Natural killer cell (primary cell): ENCODE data around the gene FAM83E. TPM values are rescaled to one million over a fixed set of nuclear protein-coding genes. Genes with fewer than 3 reads are reported as not detected.

Source experiments
- ATAC-seq, 3 donors: fragments of 150-1000 bp in 2 of 3; fragments of 200-7000 bp in 1 of 3; cut with Tn5 transposase; 1 replicate in 1 of 3; 2 replicates in 2 of 3; pipeline ENCODE4 v1.10.0; 2021; ENCODE audit warnings: mild to moderate bottlenecking in 2 of 3, moderate library complexity in 2 of 3
- DNase-seq, 2 donors: peaks; one replicate each; pipeline versions ENCODE4 v3.0.0 to v3.0.0-alpha.2; 2013 to 2021; ENCODE audit warnings: mixed read lengths in 1 of 2
- H3K27ac ChIP-seq: one replicate; pipeline ENCODE4 v1.5.1; 2013; ENCODE audit warnings: mild to moderate bottlenecking, low read length
- H3K27me3 ChIP-seq: one replicate; pipeline ENCODE4 v1.6.1; 2013; ENCODE audit warnings: low read length; ENCODE audit not compliant: control insufficient read depth, insufficient read depth
- H3K36me3 ChIP-seq: one replicate; pipeline ENCODE4 v1.6.1; 2013; ENCODE audit warnings: low read length; ENCODE audit not compliant: control insufficient read depth, insufficient read depth
- H3K4me1 ChIP-seq: one replicate; pipeline ENCODE4 v1.6.1; 2013; ENCODE audit warnings: low read length; ENCODE audit not compliant: control insufficient read depth, insufficient read depth
- H3K4me3 ChIP-seq: one replicate; pipeline ENCODE4 v1.5.1; 2013; ENCODE audit warnings: low read length
- H3K9me3 ChIP-seq: one replicate; pipeline ENCODE4 v1.6.1; 2013; ENCODE audit warnings: low read length; ENCODE audit not compliant: control insufficient read depth, insufficient read depth
- H3K27ac Mint-ChIP-seq, 2 donors: one replicate each; pipeline ENCODE4 v1.8.0; 2022; ENCODE audit warnings: mild to moderate bottlenecking in 2 of 2, mixed read lengths in 2 of 2, moderate library complexity in 1 of 2
- H3K27me3 Mint-ChIP-seq, 2 donors: one replicate each; pipeline ENCODE4 v1.8.0; 2022; ENCODE audit warnings: low read depth in 2 of 2, mixed read lengths in 2 of 2
- H3K36me3 Mint-ChIP-seq: one replicate; pipeline ENCODE4 v1.8.0; 2022; ENCODE audit warnings: mixed read lengths
- H3K4me1 Mint-ChIP-seq, 2 donors: one replicate each; pipeline ENCODE4 v1.8.0; 2022; ENCODE audit warnings: mixed read lengths in 2 of 2
- H3K4me3 Mint-ChIP-seq: one replicate; pipeline ENCODE4 v1.8.0; 2022; ENCODE audit warnings: mild to moderate bottlenecking, moderate library complexity, mixed read lengths
- H3K9me3 Mint-ChIP-seq, 2 donors: one replicate each; pipeline ENCODE4 v1.8.0; 2022; ENCODE audit warnings: mixed read lengths in 2 of 2
- CTCF ChIP-seq: fragments of 200-600 bp; IDR thresholded peaks from one replicate; pipeline ENCODE4 v1.8.0; 2022; ENCODE audit warnings: antibody characterized with exemption
- WGBS: methylation state at CpG from one replicate; pipeline ENCODE4 v1.1.7; 2013; ENCODE audit warnings: missing lambda C conversion rate; ENCODE audit not compliant: insufficient coverage; 5-methylcytosine and 5-hydroxymethylcytosine counted together
- intact Hi-C: fragments of 100-400 bp; cut with micrococcal nuclease; formaldehyde crosslinking; loops from one replicate; pipeline ENCODE4 v1.14.2; 2022
- total RNA-seq, 4 donors: library from RNA; stranded (reverse); fragments of 120-200 nt in 1 of 4; gene quantifications; one replicate each; pipeline versions ENCODE4 v1.2.3 to v1.2.4, GENCODE V29; 2013 to 2022

Gene FAM83E
- total RNA-seq, 3 donors from 2014 or later (not counting 1 experiment from before 2014, with no cell fraction given) = 0.70 to 1.3 (median 1.1) TPM

- intact Hi-C loops = no loop called here
- 84% methylated on average over 8 of the region's 9 CpGs for WGBS
- no peak overlapping the region for H3K4me3 ChIP-seq
- no peaks in the 10 kb centered on the region for H3K9me3 Mint-ChIP-seq
- H3K27me3 Mint-ChIP-seq = peaks cover 0 to 3% of the 10 kb centered on the region in 2 donors
- no peak overlapping the region for H3K27ac ChIP-seq
- no peaks in the 10 kb centered on the region for H3K9me3 ChIP-seq
- H3K36me3 ChIP-seq = no peaks in the 10 kb centered on the region
- DNase-seq = no peak
- no peak overlapping the region for H3K4me3 Mint-ChIP-seq
- TF ChIP-seq CTCF = no peak
- no peak for ATAC-seq
- H3K4me1 Mint-ChIP-seq = no peaks in the 10 kb centered on the region
- H3K27me3 ChIP-seq = no peaks in the 10 kb centered on the region
- no peak overlapping the region for H3K27ac Mint-ChIP-seq
- H3K4me1 ChIP-seq = no peaks in the 10 kb centered on the region
- H3K36me3 Mint-ChIP-seq = no peaks in the 10 kb centered on the region
These were observed 11.9 kb downstream of the FAM83E start for GRCh38 chr19:48603001-48603400.

- H3K4me3 Mint-ChIP-seq = no peak overlapping the region
- Histone ChIP-seq H3K4me1 (peaks cover 9% of the 10 kb centered on the region), H3K27ac (no peak overlapping the region), H3K4me3 (no peak overlapping the region), H3K9me3 (no peaks in the 10 kb centered on the region), H3K36me3 (no peaks in the 10 kb centered on the region), H3K27me3 (no peaks in the 10 kb centered on the region)
- intact Hi-C loops = no loop called here
- ATAC-seq (no peak), DNase-seq (no peak)
- 87% methylated on average over 19 of the region's 21 CpGs for WGBS
- no peaks in the 10 kb centered on the region for H3K36me3 Mint-ChIP-seq
- H3K9me3 Mint-ChIP-seq = no peaks in the 10 kb centered on the region
- TF ChIP-seq CTCF = no peak
- H3K27me3 Mint-ChIP-seq = peaks cover 0 to 3% of the 10 kb centered on the region in 2 donors
- H3K27ac Mint-ChIP-seq = no peak overlapping the region
- H3K4me1 Mint-ChIP-seq = no peaks in the 10 kb centered on the region
These were observed 14.0 kb downstream of the FAM83E start for GRCh38 chr19:48600679-48601417.

DNA sequence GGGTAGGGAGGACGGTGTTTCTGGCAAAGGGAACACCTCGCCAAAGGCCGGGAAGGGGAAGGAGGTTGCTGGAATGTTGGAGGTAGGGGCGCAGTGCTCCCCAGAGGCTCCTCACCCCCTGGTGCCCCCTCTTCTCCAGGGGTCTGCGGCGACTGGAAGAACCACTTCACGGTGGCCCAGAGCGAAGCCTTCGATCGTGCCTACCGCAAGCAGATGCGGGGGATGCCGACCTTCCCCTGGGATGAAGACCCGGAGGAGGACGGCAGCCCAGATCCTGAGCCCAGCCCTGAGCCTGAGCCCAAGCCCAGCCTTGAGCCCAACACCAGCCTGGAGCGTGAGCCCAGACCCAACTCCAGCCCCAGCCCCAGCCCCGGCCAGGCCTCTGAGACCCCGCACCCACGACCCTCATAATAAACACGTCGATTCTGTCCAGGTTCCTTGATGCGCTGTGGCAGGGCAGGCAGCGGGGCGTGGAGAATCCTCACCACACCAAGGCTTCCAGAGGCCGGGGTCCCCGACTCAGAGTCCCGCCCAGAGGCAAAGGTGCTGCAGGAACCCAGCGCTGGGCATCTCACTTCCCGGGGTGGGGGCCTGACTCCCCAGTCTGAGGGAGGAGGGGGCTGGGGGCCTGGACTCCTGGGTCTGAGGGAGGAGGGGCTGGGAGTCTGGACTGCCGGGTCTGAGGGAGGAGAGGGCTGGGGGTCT is 15.7 kb downstream of the FAM83E start:
- Histone ChIP-seq H3K27ac (no peak overlapping the region), H3K4me3 (no peak overlapping the region), H3K36me3 (no peaks in the 10 kb centered on the region), H3K4me1 (peaks cover 9% of the 10 kb centered on the region), H3K27me3 (no peaks in the 10 kb centered on the region), H3K9me3 (no peaks in the 10 kb centered on the region)
- Mint-ChIP-seq H3K27ac (no peak overlapping the region), H3K9me3 (no peaks in the 10 kb centered on the region), H3K4me3 (no peak overlapping the region), H3K27me3 (peaks cover 0 to 3% of the 10 kb centered on the region in 2 donors), H3K4me1 (no peaks in the 10 kb centered on the region), H3K36me3 (no peaks in the 10 kb centered on the region)
- ATAC-seq (no peak), DNase-seq (no peak)
- TF ChIP-seq CTCF = no peak
- 83% methylated on average over 30 of the region's 30 CpGs for WGBS
- intact Hi-C loops = no loop called here
